B cell (primary cell): ENCODE measurements around the gene TTLL8. TPM values are rescaled to one million over a fixed set of nuclear protein-coding genes. Genes with fewer than 3 reads are reported as not detected.

Experiments used
- ATAC-seq: fragments of 200-7000 bp; cut with Tn5 transposase; one replicate; pipeline ENCODE4 v1.10.0; 2021; ENCODE audit warnings: low read depth, mild to moderate bottlenecking, moderate number of reproducible peaks, moderate library complexity
- CTCF ChIA-PET: fragments of 350-600 bp; sonication (Branson Sonifier 250); formaldehyde crosslinking; loops from one replicate; lab custom pipeline; 2021; ENCODE audit warnings: antibody characterized with exemption, inconsistent platforms; lab: Charles Lee
- POLR2A ChIA-PET: fragments of 350-600 bp; sonication (Branson Sonifier 250); formaldehyde crosslinking; loops from one replicate; lab custom pipeline; 2021; ENCODE audit warnings: antibody characterized with exemption; lab: Charles Lee
- DNase-seq: peaks from one replicate; pipeline ENCODE4 v3.0.0; 2013
- H2AFZ ChIP-seq: 2 replicates; pipeline ENCODE4 v1.6.1; 2012; ENCODE audit warnings: mild to moderate bottlenecking, low read depth, low read length; ENCODE audit not compliant: insufficient read depth, poor library complexity, severe bottlenecking
- H3K27ac ChIP-seq, 2 donors: 1 replicate in 1 of 2; 2 replicates in 1 of 2; pipeline ENCODE4 v1.5.1; 2012 to 2013; ENCODE audit warnings: low read length in 2 of 2, mild to moderate bottlenecking in 2 of 2, moderate library complexity in 1 of 2
- H3K27me3 ChIP-seq, 4 experiments: fragments of 200-600 bp in 1 of 4; sonication (generic) in 1 of 4; replicated peaks in 1 of 4; 1 replicate in 2 of 4; 2 replicates in 2 of 4; pipeline versions ENCODE4 v1.6.1 to v1.7.0; 2013 to 2016; ENCODE audit warnings: low read length in 3 of 4, mild to moderate bottlenecking in 2 of 4, mixed read lengths in 1 of 4, moderate library complexity in 1 of 4; ENCODE audit not compliant: insufficient read depth in 4 of 4, control insufficient read depth in 3 of 4; ENCODE audit errors: control extremely low read depth in 1 of 4
- H3K36me3 ChIP-seq, 2 experiments: replicated peaks in 1 of 2; 1 replicate in 1 of 2; 2 replicates in 1 of 2; pipeline versions ENCODE4 v1.6.1 to v1.7.1; 2013; ENCODE audit warnings: low read length in 1 of 2; ENCODE audit not compliant: insufficient read depth in 2 of 2, control insufficient read depth in 1 of 2; ENCODE audit errors: control extremely low read depth in 1 of 2, extremely low read depth in 1 of 2
- H3K4me1 ChIP-seq, 2 donors: fragments of 200-600 bp in 1 of 2; sonication (generic) in 1 of 2; 1 replicate in 1 of 2; 2 replicates in 1 of 2; pipeline versions ENCODE4 v1.5.1 to v1.6.1; 2013 to 2017; ENCODE audit warnings: low read length in 2 of 2; ENCODE audit not compliant: control insufficient read depth in 2 of 2, insufficient read depth in 2 of 2
- H3K4me2 ChIP-seq: replicated peaks from 2 replicates; pipeline ENCODE3; 2012; ENCODE audit warnings: mild to moderate bottlenecking, low read depth, low read length; ENCODE audit not compliant: poor library complexity, severe bottlenecking
- H3K4me3 ChIP-seq, 5 experiments: fragments of 200-600 bp in 1 of 5; sonication (generic) in 1 of 5; 1 replicate in 3 of 5; 2 replicates in 2 of 5; pipeline versions ENCODE4 v1.5.1 to v1.7.0; 2011 to 2016; ENCODE audit warnings: low read length in 4 of 5, mild to moderate bottlenecking in 4 of 5, low read depth in 2 of 5, control low read depth in 1 of 5, moderate library complexity in 1 of 5; ENCODE audit not compliant: insufficient read depth in 1 of 5; ENCODE audit errors: control extremely low read depth in 1 of 5, extremely low read depth in 1 of 5
- H3K79me2 ChIP-seq: fragments of 200-600 bp; sonication (generic); one replicate; pipeline ENCODE4 v1.6.0; 2016; ENCODE audit warnings: low read length; ENCODE audit not compliant: control insufficient read depth, insufficient read depth
- H3K9ac ChIP-seq: fragments of 200-600 bp; sonication (generic); 2 replicates; pipeline ENCODE4 v1.6.1; 2017; ENCODE audit warnings: mild to moderate bottlenecking, low read length, moderate library complexity
- H3K9me3 ChIP-seq, 3 donors: one replicate each; pipeline versions ENCODE4 v1.6.1 to v1.7.1; 2013; ENCODE audit warnings: low read length in 2 of 3; ENCODE audit not compliant: control insufficient read depth in 2 of 3, insufficient read depth in 1 of 3; ENCODE audit errors: control extremely low read depth in 1 of 3
- H4K20me1 ChIP-seq: 2 replicates; pipeline ENCODE4 v1.6.0; 2012; ENCODE audit warnings: mild to moderate bottlenecking, low read length; ENCODE audit not compliant: insufficient read depth, control insufficient read depth, poor library complexity, severe bottlenecking
- H3K27ac Mint-ChIP-seq: one replicate; pipeline ENCODE4 v1.8.0; 2021; ENCODE audit warnings: mixed read lengths
- H3K27me3 Mint-ChIP-seq: one replicate; pipeline ENCODE4 v1.8.0; 2021; ENCODE audit warnings: mixed read lengths
- H3K4me1 Mint-ChIP-seq: one replicate; pipeline ENCODE4 v1.8.0; 2021; ENCODE audit warnings: mixed read lengths
- H3K4me3 Mint-ChIP-seq: one replicate; pipeline ENCODE4 v1.8.0; 2021; ENCODE audit warnings: mixed read lengths
- H3K9me3 Mint-ChIP-seq: one replicate; pipeline ENCODE4 v1.8.0; 2022; ENCODE audit warnings: mixed read lengths; ENCODE audit not compliant: insufficient read depth
- CTCF ChIP-seq: fragments of 200-600 bp; IDR thresholded peaks from one replicate; pipeline ENCODE4 v1.8.0; 2022; ENCODE audit warnings: antibody characterized with exemption, mild to moderate bottlenecking
- EZH2 ChIP-seq: IDR thresholded peaks from 2 replicates; pipeline ENCODE4 v1.6.1; 2012; ENCODE audit warnings: borderline replicate concordance, low read depth, mild to moderate bottlenecking, moderate library complexity, low read length; ENCODE audit not compliant: insufficient read depth, poor library complexity, severe bottlenecking
- WGBS: methylation state at CpG from one replicate; pipeline ENCODE4 v1.1.5; 2013; ENCODE audit warnings: missing lambda C conversion rate; ENCODE audit not compliant: insufficient coverage; 5-methylcytosine and 5-hydroxymethylcytosine counted together
- intact Hi-C: fragments of 100-400 bp; cut with micrococcal nuclease; formaldehyde crosslinking; loops from one replicate; pipeline ENCODE4 v1.10.0; 2022
- polyA plus RNA-seq: library from polyadenylated mRNA; depleted of rRNA; stranded (reverse); fragments of >200 nt; gene quantifications from 2 replicates; pipeline ENCODE4 v1.2.3, GENCODE V29; 2012
- total RNA-seq, 2 donors: library from RNA; stranded (reverse); fragments of 120-200 nt in 1 of 2; gene quantifications; 1 replicate in 1 of 2; 2 replicates in 1 of 2; pipeline versions ENCODE4 v1.2.3 to v1.2.4, GENCODE V29; 2013 to 2022

Gene TTLL8
- total and polyA plus RNA-seq, 2 donors (not counting 1 experiment from before 2014, with no cell fraction given): not detected

- Mint-ChIP-seq H3K27ac (no peak overlapping the region), H3K27me3 (peaks cover 9% of the 10 kb centered on the region), H3K4me1 (peaks cover 24% of the 10 kb centered on the region), H3K9me3 (peaks cover 5% of the 10 kb centered on the region), H3K4me3 (no peak overlapping the region)
- TF ChIP-seq EZH2 (no peak), CTCF (no peak)
- H3K36me3 ChIP-seq: no peaks in the 10 kb centered on the region
- ChIA-PET POLR2A (interaction anchor here (1.1 to 2.8 kb wide), 4 partner anchors 27 to 64 kb away, joined by 4 to 16 read pairs (median 6); no protein-coding TSS in a partner anchor), CTCF (interaction anchor here (1.0 to 5.6 kb wide), 15 partner anchors 8 to 227 kb away, joined by 3 to 68 read pairs (median 5); no protein-coding TSS in a partner anchor)
- no peak overlapping the region for H3K4me2 ChIP-seq
- H3K9ac ChIP-seq: no peak overlapping the region
- H2AFZ ChIP-seq: no peak overlapping the region
- H4K20me1 ChIP-seq: no peaks in the 10 kb centered on the region
- DNase-seq: no peak
- peaks cover 11 to 24% of the 10 kb centered on the region in 2 donors for H3K4me1 ChIP-seq
- WGBS: 95% methylated on average over 21 of the region's 21 CpGs
- peaks cover 0 to 7% (median 0%) of the 10 kb centered on the region in 4 experiments for H3K27me3 ChIP-seq
- peaks cover 1 to 14% (median 9%) of the 10 kb centered on the region in 3 donors for H3K9me3 ChIP-seq
- H3K27ac ChIP-seq: no peak overlapping the region
- no peak overlapping the region for H3K4me3 ChIP-seq
- no peak for ATAC-seq
- H3K79me2 ChIP-seq: no peaks in the 10 kb centered on the region
- intact Hi-C loops: no loop called here
These were observed 63.6 kb downstream of the TTLL8 start for GRCh38 chr22:49994361-49995040.
